Activated CD8-positive, alpha-beta memory T cell treated with anti-CD3 and anti-CD28 coated beads, Interleukin-2, amount 50 U/mL, for 1 hour (primary cell): Measurements from ENCODE around the gene HOXB9.

Source experiments
- DNase-seq: peaks from one replicate; pipeline ENCODE4 v3.0.0-alpha.2; 2020; ENCODE audit errors: extremely low read depth

The HOXB9 gene

DNA sequence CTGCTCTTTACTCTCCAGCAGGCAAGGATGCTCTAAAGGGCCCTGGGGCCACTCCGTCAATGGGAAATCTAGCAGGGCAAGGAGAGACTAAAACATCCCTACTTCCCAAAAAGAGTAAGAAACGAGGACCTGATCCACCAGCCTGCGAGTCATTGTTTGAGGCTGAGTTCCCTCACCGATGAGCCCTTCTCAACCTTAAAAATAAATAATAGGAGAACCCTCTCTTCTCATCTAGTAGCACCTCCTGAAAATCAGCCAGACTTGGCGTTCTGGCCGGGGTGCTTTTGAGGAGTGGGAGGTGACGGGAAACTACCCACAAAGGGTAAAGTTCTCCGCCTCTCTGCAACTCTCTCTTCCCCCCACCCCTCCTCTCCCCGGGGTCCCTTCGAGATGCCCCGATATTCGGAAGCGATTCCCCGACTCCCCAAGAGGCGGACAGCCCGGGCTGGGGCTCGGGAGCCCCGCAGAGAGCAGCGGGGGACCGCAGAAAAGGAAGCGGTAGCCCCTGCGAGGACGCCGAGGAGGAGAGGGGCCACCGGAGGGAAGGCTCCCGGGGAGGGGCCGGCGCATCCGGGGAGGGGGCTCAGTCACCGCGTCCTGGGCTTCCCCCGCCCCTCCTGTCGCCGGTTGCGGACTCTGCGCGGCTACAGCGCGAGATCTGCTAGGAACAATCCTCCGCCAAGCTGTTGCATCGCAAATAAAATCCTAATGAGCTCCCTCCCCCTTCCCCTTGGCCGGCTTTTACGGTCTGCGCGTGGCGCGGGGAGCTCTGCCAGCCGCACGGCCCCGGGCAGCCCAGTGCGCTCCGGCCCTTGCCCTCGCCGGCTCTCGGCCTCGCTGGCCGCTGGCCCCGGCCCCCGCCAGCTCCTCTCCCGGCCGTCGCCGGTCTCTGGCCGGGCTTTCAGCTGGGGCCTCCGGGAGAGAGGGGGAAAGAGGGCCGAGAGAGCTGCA, 1.3 kb downstream of the HOXB9 start:
- DNase-seq, result no peak

DNA sequence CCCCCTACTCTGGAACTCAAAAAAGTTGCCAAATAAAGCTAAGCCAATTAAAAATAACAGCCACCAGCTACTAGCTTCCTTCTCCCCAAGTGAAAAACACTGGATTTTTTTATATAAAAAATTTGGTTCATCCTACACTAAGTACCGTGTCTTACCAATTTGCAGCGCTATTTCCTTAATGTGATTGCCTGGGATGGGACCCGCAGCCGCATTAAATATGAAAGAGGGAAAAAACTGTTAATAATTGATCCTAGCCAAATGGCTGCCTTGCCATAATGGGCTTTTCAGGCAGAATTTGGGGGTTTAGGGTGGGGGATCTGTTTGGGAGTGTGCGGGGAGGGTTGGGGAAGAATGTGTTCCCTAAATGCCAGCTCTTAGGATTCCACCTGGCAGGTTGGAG, 2.0 kb downstream of the HOXB9 start:
- DNase-seq, result no peak

DNA sequence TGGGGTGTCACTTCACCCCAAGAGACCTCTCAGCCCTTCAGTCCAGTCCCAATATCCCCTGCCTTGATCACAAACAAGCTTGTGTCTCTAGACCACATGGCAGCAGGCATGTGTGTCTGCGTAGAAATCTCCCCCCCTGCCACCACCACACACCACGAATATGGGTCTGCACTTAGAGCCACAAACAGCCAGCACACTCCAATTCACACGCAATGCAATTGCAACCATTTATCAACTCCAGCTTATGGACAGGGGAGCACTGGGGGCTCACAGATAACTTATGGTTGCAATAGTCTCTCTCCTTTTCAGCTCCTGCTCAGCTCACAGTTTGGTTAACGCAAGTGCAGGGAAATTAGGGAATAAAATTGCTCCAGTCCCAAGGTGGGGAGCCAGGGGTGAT, 2.6 kb downstream of the HOXB9 start:
- no peak for DNase-seq

DNA sequence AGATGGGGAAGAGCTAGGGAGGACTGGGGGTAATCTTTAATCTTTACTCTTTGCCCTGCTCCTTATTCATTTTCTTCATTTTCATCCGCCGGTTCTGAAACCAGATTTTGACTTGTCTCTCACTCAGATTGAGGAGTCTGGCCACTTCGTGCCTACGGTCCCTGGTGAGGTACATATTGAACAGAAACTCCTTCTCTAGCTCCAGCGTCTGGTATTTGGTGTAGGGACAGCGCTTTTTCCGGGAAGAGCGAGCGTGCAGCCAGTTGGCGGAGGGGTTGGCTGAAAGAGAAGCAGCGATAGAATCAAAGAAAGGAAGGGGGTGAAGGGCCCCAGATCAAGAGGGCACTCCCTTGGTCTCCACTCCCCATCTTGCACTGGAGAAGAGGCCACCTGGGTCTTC, 3.3 kb downstream of the HOXB9 start:
- no peak for DNase-seq

DNA sequence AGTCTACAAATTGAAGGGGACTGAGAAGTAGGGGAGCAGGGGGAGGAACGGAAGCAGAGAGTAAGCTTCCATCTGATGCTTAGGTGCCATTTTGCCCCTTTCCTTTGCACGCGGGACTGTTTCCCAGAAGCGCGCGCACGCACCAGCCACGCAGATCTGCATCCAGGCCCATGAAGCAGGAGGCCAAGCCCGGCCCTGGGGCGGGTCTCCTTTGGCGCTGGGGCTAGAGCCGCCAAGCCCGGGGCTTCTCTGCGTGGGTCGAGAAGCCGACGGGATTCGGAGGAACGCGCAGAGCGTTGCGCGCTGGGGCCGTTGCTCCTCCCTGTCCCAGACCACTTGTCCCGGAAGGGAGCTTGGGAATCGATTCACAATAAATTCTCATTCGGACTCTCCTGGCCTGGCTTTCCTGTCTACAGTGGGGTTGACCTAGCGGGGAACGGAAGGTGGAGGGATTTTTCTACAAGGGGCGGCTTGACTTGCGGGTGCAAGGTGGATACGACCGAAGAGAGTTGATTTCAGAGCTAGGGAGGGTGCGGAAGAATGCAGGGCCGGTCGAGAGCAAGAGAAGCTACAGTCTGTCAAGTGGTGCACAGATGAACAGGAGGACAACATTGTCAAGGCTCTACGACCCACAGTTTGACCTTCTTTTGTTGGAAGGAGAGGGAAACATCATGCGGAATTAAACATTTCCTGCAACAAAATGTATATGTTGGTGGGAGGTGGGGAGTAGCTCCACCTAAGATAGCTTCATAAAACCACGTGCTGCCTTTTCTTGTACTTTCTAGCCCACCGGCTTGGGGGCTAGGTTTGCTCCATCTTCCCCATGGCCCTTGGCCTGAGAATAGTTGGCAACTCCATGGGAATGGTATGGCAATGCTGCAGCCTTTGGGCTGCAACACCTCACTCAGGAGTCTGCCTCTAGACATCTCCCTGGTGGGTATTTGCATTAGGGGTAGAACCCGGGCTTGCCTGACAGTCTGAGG, 4.5 kb downstream of the HOXB9 start:
- no peak for DNase-seq

DNA sequence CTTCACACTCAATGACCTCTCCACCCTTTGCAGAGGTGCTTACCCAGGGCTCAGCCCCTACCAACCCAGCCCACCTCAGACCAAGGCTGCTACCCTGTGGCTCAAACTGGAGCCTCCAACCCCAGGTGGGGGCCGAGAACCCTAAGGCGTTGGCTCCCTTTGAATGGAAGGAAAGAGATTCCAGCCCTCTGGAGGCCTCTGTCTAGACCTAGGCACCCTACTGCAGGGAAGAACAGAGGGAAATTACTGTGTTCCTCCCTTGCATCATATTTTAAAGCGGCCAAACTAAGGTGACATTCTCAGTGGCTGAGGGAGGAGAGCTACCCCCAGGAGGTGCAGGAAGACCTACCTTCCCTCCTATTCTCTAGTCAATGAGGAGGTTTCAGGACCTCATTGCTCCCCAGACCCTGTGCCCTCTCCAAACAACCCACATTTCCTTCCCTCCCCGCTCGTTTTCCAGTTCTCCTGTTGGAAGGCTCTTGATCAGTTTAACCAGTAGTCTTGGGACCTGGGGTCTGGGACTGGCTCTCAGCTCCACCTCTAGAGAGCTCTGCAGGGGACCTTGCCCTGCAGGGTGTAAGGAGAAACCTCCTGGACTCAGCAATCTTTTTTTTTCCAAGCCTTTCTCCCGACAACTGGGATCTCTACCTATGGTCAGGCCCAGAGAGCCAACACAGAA, 5.6 kb downstream of the HOXB9 start:
- no peak for DNase-seq

DNA sequence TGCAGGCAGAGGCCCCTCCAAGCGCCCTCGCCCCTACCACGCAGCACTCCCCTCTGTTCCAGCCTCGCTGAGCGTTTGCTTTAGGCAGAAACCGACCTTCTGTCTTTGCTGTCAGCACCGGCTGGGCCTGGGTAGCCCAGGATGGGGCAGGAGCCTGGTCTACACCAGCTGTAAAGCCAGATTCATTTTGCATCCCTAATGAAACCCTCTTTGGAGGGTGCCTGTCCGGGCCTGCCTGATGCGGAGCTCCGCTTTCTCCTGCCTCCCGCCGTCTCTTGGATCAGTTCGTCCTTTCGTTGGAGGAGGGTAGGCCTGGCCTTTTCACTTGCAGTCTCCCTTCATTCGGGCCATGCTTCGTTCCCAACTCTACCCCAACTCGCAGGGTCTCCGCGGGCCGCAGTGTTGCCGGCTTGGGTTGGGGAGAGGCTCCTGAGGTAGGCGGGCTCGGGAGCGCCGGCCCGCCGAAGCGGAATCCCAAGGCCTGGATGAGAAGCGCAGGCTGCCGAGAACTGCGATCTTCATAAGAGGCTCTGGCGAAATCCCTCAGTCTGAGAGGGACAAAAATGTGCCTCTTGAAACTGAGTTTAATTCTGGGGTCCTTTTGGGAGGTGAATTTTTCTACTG, 6.2 kb downstream of the HOXB9 start:
- no peak for DNase-seq

DNA sequence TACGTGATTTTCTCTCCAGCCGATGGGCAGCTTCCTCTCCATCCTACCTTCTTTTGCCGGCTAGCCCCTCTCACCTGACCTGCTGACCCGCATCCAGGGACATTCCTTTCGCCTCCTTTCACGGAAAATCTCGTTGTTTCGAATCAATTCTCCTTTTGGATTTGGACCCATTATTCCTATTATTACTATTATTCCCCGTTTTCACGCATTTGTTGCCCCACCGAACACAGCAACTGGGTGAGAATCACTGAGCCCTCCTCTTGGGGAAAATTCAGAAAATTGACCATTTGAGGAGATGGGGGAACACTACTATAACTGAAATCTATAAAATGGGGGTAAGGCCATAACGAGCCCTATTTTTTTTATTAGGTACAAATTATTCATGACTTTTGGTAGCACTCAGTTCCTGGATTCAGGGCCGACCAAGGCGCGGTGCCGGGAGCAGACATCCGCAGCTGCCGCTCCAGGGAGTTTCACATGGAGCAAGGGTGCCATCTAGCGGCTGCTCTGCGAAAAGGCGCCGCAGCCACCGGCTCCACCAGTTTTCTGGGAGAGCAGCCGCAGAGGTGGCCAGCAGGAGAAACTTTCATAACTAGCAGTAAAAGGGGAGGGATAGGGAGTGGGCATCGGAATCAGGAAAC, 7.8 kb downstream of the HOXB9 start:
- peak; percentile 47 for DNase-seq

DNA sequence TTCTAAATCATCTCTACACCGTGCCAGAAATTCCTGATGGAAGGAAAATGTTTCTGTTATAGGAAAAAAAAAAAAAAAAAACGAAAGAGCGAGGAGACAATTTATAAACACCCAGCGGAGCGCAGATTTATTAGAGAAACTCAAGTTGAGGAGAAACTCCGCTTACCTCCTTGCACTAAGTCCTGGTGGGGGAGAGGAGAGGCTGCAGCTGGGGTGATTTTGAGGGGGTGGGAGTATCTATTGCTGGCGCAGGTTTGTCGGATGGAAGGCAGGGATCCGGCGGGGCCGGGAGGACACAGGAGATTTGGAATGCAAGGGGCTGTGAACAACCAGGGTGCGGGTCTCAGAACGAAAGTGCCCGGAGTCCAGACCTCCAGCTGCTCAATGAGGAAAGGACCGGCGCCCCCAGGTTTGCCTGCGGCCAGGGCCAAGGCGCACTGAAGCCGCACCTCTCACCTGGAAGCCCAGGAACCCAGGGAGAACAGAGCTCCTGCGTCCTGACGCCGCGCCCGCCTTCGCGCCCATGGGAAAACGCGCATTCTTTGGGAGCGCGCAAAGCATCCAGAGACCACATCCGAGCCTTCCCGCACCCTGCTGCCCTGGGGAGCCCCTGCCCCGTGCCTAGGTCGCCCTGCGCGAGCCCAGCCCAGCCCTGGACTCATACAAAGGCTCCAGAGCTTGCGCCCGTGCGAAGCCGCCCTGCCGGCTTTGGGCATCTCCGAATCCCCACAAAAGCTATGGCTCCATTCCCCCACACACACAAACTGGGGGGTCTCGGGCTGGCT, 8.5 kb downstream of the HOXB9 start:
- no peak for DNase-seq

DNA sequence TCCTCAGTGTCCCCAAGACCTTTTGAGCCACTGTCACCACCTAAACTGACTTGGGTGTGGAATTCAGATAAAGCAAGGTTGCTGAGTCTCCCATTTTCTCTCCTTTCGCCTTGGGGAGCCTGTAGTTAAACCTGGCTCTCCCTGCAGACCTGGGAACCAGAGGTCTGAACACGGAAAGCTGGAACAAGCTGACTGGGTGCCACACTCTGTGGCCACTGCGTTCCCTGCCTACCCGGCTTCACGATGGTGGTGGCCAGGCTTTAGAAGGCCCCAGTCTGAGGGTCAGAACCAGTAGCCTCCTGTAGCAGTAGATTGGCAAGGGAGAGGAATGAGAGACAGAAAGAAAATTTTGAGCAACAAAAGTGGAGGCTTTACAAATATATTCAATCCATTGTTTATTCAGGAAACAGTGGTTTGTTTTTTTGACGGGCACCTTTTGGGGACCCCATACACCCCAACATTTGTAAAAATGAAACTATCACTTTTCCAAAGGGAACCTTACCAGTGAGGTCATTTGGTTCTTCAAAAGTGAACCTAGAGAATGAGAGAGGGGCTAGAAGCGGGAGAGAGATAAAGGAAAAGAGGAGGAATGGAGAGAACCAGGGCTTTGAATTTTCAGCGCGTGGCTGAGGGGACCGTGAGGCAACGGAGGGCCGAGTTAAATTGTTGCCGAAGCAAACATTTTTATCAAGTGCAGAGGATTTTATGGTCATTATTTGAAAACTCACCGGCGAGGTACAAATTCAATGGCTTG, 9.3 kb downstream of the HOXB9 start:
- no peak for DNase-seq

DNA sequence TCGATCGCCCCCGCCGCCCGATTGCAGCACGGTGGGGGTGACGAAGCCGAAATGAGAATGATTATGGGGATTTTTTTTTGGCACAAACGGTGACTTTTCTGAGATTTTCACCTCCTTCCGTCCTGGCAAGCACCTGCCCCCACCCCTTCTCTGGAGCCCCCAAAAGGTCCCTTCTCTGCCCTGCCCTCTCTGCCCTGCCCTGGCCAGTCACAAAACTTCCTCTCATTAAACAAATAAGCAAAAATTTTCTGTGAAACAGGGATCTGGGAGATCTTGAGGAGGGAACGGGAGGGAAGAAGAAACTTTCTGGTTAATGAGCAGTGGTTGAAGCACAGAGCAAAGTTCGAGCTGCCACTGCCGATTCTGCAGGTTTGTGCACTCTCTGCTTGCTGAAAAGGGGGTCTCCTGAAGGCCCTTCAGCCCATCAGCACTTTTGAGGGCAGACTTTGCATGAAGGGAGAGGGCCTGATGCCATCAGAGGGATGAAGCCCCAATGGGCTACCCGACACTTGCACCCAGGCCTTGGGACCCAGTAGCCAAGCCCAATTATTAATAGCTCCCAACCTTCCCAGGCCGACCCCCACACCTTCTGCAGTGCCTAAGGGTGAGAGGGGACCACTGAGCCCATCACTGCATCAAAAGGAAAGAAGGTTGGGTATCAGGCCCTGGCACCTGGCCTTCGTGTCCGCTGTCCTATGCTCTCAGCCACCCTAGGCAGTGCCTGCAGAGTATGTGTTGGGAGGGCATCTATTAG, 10.0 kb downstream of the HOXB9 start:
- no peak for DNase-seq

DNA sequence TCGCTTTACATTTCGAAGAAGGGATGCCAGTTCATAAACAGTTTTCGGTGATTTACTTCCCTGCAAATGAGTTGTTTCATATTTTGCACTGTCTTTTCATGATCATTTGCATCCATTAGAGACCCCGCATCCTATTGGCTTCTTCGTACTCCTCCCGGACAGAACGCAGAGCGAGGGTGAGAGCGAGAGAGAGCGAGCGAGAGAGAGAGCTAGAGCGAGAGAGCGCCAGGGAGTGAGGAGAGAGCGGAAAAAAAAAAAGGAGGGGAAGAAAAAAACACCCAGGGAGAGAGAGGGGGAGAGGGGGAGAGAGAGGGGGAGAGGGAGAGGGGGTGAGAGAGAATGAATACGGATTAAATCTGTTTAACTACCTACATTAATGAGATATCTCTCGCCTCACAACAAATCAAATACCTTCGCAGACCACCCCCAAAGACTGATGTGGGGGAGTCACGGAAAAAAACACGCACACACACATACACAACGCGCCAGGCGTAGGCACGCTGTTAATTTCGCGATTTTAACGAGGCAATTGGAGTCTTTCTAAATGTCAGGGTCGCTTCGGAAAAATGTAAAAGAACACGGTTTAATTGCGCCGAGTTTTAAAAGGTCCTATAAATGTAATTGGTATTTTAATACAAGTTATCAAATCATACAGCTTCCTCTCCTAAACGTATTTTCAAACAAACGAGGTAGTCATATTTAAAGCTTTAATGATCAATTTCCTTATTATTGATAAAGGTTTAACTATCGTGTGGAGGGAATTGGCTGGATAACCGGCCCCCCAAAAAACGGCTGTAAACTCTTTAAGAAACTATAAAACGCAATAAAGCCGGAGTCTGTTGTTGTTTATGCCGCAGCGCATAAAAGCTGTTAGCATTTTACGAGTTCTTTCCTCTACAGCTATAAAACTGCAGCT, 10.9 kb downstream of the HOXB9 start, which contains the start of gene HOXB8:
HOXB8 (minus strand) TSS at position 246 of the 916 bp plus-strand sequence. CDS start 588 bp downstream, outside the sequence.
- no peak for DNase-seq

DNA sequence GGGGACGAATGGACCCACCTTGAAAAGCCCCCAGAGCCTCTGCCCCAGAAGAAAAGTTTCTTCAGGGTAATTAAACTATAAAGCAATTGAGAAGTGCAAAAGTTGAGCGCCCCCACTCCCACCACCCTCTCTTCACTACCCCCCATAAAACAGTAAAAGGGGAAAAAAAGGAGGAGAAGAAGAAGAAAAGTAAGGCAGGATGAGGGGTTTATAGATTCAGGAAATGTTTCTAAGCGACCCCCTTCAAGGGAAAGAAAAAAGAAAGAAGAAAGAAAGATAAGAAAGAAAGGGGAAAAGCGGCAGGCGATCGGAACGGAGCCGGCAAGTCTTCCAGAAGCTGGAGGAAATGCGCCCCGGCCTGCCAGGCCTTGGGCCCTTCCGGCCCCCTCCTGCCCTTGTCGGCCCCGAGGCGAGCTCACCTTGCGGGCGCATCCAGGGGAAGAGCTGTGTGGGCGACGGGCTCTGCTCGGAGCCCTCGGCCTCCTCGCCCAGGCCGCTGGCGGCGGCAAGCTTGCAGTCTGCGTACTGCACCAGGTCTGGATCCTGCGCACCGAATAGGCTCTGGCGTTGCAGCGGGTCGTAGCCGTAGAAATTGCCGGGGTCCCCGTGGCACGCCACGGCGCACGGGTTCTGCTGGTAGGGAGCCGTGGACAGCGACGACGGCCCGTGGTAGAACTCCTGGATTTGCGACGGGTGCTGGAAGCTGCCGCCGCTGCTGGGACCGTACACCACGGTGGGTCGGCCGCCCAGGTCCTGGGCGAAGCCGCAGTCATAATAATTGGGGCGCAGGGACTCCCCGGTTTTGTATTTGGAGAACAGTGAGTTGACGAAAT, 12.1 kb downstream of the HOXB9 start:
- no peak for DNase-seq

DNA sequence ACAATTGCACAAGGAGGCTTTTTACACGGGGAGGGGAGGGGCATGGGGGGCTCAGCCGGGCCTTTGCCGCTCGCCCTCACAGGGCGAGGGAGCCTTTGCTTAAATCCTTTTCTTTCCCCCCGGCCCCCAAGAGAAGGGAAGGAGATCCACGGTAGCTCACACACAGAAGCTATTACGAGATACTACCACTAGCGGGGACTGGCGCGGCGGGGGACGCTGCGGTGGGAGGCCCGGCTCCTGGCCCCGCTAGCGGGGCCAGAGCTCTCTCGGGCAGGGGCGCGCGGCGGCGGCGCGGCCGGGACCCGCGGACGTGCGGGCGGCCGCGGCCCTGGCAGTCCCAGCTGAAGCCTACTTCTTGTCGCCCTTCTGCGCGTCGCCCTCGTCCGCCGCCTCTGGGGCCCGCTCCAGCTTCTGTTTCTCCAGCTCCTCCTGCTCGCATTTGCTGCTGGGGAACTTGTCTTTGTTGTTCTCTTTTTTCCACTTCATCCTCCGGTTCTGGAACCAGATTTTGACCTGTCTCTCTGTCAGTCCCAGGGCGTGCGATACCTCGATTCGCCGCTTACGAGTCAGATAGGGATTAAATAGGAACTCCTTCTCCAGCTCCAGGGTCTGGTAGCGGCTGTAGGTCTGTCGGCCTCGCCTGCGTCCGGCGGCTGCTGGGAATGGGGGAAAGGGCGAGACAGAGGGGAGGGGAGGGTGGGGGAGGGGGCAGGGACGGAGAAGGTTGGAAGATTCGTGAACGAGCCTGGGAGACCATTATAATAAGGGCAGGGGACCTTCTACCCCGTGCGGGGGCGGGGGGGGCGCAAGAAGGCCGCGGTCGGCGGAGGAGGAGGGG, 13.1 kb downstream of the HOXB9 start:
- DNase-seq, result no peak

DNA sequence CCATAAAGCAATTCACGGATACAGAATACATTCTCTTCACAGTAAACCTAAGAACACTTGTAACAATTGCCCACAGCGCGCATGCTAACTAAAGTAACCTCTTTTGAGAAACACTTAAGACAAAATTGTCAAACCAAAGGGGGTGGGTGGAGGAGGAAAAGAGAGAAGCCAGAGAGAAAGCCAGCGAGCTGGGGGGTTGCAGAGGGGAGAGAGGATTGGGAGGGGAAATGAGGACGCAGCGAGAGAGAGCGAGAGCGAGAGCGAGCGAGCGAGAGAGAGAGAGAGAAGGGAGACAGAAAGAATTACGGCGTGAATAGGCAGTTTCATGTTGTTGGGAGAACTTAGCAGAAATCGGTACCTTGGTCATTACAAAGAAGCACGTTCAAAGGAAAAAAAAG, 13.7 kb downstream of the HOXB9 start:
- DNase-seq, result no peak
